Activated gamma-delta T cell treated with Interleukin-2 at 50 U/mL for 16 hours (primary cell): ENCODE results near the gene PTPN9.
"Not testable (repeated sequence)": the region's sequence is repeated elsewhere in the genome, so short reads cannot be mapped to it uniquely, and the experiment has no call there.

Experiments
- DNase-seq: peaks from one replicate; pipeline ENCODE4 v3.0.0-alpha.2; 2020

Gene PTPN9

GRCh38 chr15:75578948-75579920, at the start of gene PTPN9:
PTPN9 (minus strand) TSS chr15:75579315; CDS start chr15:75578776, 539 bp downstream.
- DNase-seq: peak; percentile 66

- DNase-seq: peak; percentile 93
Measured at GRCh38 chr15:75625542-75626347, 46.6 kb upstream of the PTPN9 start, which contains the start of gene SNUPN. SNUPN (minus strand) TSS chr15:75625725; CDS start chr15:75621051, 4,674 bp downstream.

- no peak for DNase-seq
Measured at GRCh38 chr15:75622505-75622904, 43.4 kb upstream of the PTPN9 start.

GRCh38 chr15:75620841-75621391, 41.8 kb upstream of the PTPN9 start:
- DNase-seq: no peak

- DNase-seq: no peak
Measured at GRCh38 chr15:75620058-75620820, 41.1 kb upstream of the PTPN9 start.

- no peak for DNase-seq
Measured at GRCh38 chr15:75616766-75617165, 37.7 kb upstream of the PTPN9 start.

- DNase-seq: peak; percentile 9
Measured at GRCh38 chr15:75606711-75607699, 27.9 kb upstream of the PTPN9 start.

- DNase-seq: no peak
Measured at GRCh38 chr15:75606026-75606425, 26.9 kb upstream of the PTPN9 start.

GRCh38 chr15:75599401-75599800, 20.3 kb upstream of the PTPN9 start:
- DNase-seq: no peak

- no peak for DNase-seq
Measured at GRCh38 chr15:75598361-75598760, 19.2 kb upstream of the PTPN9 start.

GRCh38 chr15:75597667-75598341, 18.7 kb upstream of the PTPN9 start:
- DNase-seq: peak; percentile 9

GRCh38 chr15:75596703-75597345, 17.7 kb upstream of the PTPN9 start:
- no peak for DNase-seq

- DNase-seq: no peak
Measured at GRCh38 chr15:75594276-75594675, 15.2 kb upstream of the PTPN9 start.

GRCh38 chr15:75591655-75592364, 12.7 kb upstream of the PTPN9 start:
- DNase-seq: no peak

- no peak for DNase-seq
Measured at GRCh38 chr15:75590239-75590638, 11.1 kb upstream of the PTPN9 start.

GRCh38 chr15:75589071-75589470, 10.0 kb upstream of the PTPN9 start:
- DNase-seq: no peak

- not testable (repeated sequence) for DNase-seq
Measured at GRCh38 chr15:75586422-75586821, 7.3 kb upstream of the PTPN9 start.

GRCh38 chr15:75584121-75584520, 5.0 kb upstream of the PTPN9 start:
- DNase-seq: no peak

GRCh38 chr15:75583701-75584100, 4.6 kb upstream of the PTPN9 start:
- no peak for DNase-seq
